NB4 (cell line): ENCODE measurements around the gene CNNM4.

Source experiments
- MYC ChIP-seq: IDR thresholded peaks from 2 replicates; pipeline ENCODE4 v1.6.1; 2011; ENCODE audit warnings: low read depth, low read length
- POLR2A ChIP-seq: IDR thresholded peaks from 2 replicates; pipeline ENCODE4 v1.6.1; 2011; ENCODE audit warnings: mild to moderate bottlenecking; ENCODE audit not compliant: insufficient read length; ENCODE audit errors: extremely low read depth
- TF ChIP-seq, protein P1 (sequence below): IDR thresholded peaks from one replicate; pipeline ENCODE4 v1.5.1; 2012; ENCODE audit warnings: low read depth, low read length
- TF ChIP-seq, protein P2 (sequence below): IDR thresholded peaks from 2 replicates; pipeline ENCODE4 v1.6.1; 2011; ENCODE audit warnings: low read depth, low read length

DNA sequence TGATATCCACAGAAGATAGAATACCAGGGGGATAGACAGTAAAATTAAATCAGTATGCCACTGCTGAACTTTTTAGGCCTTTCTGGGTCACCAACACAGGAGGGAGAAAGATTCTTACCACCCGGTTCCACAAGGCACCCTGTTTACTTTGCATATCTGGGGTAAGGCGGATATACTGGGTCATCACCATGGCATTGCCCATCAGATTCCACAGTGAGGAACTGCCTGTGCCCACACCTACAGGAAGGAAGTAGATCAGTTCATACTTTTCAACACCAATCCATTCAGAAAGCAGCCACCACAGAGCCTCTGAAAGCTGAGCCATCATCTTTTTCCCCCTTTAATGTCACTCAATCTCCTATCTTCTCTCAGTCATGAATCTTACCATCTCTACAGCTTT is 22.9 kb upstream of the CNNM4 start:
- TF ChIP-seq, protein P1, sequence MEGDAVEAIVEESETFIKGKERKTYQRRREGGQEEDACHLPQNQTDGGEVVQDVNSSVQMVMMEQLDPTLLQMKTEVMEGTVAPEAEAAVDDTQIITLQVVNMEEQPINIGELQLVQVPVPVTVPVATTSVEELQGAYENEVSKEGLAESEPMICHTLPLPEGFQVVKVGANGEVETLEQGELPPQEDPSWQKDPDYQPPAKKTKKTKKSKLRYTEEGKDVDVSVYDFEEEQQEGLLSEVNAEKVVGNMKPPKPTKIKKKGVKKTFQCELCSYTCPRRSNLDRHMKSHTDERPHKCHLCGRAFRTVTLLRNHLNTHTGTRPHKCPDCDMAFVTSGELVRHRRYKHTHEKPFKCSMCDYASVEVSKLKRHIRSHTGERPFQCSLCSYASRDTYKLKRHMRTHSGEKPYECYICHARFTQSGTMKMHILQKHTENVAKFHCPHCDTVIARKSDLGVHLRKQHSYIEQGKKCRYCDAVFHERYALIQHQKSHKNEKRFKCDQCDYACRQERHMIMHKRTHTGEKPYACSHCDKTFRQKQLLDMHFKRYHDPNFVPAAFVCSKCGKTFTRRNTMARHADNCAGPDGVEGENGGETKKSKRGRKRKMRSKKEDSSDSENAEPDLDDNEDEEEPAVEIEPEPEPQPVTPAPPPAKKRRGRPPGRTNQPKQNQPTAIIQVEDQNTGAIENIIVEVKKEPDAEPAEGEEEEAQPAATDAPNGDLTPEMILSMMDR, result no peak
- TF ChIP-seq, protein P2, sequence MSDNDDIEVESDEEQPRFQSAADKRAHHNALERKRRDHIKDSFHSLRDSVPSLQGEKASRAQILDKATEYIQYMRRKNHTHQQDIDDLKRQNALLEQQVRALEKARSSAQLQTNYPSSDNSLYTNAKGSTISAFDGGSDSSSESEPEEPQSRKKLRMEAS, result no peak
- TF ChIP-seq MYC (no peak), POLR2A (no peak)
